CD4-positive, alpha-beta T cell (primary cell): ENCODE data around the gene POLG2. TPM values are rescaled to one million over a fixed set of nuclear protein-coding genes. Genes with fewer than 3 reads are reported as not detected.

Experiments
- ATAC-seq: fragments of 200-7000 bp; cut with Tn5 transposase; one replicate; pipeline ENCODE4 v1.10.0; 2022; ENCODE audit warnings: mild to moderate bottlenecking; ENCODE audit not compliant: poor library complexity
- CTCF ChIA-PET: fragments of 350-600 bp; sonication (Branson Sonifier 250); formaldehyde crosslinking; loops from one replicate; lab custom pipeline; 2021; ENCODE audit warnings: antibody characterized with exemption, inconsistent platforms; lab: Charles Lee
- POLR2A ChIA-PET: fragments of 350-600 bp; sonication (Branson Sonifier 250); formaldehyde crosslinking; loops from one replicate; lab custom pipeline; 2021; ENCODE audit warnings: antibody characterized with exemption, inconsistent platforms; lab: Charles Lee
- DNase-seq, 14 experiments: peaks; one replicate each; pipeline ENCODE4 v3.0.0-alpha.2; 2013 to 2020; ENCODE audit warnings: mixed read lengths in 2 of 14
- H3K27ac ChIP-seq, 2 donors: one replicate each; pipeline versions ENCODE4 v1.5.1 to v1.7.0; 2013; ENCODE audit warnings: low read length in 2 of 2, low read depth in 1 of 2, mild to moderate bottlenecking in 1 of 2
- H3K27me3 ChIP-seq, 2 experiments: 1 replicate in 1 of 2; 2 replicates in 1 of 2; pipeline versions ENCODE4 v1.6.1 to v1.7.0; 2013; ENCODE audit warnings: low read length in 2 of 2, control low read depth in 1 of 2, mild to moderate bottlenecking in 1 of 2, moderate library complexity in 1 of 2; ENCODE audit not compliant: insufficient read depth in 2 of 2, control insufficient read depth in 1 of 2
- H3K36me3 ChIP-seq: one replicate; pipeline ENCODE4 v1.6.1; 2013; ENCODE audit warnings: low read length, control low read depth; ENCODE audit not compliant: insufficient read depth
- H3K4me1 ChIP-seq: one replicate; pipeline ENCODE4 v1.6.1; 2013; ENCODE audit warnings: low read length, control low read depth; ENCODE audit not compliant: insufficient read depth
- H3K4me3 ChIP-seq: one replicate; pipeline ENCODE4 v1.5.1; 2013; ENCODE audit warnings: mild to moderate bottlenecking, low read length, moderate library complexity
- H3K9me3 ChIP-seq, 2 experiments: 1 replicate in 1 of 2; 2 replicates in 1 of 2; pipeline versions ENCODE4 v1.6.1 to v1.7.0; 2013; ENCODE audit warnings: low read length in 2 of 2, mild to moderate bottlenecking in 2 of 2, control low read depth in 1 of 2, moderate library complexity in 1 of 2; ENCODE audit not compliant: control insufficient read depth in 1 of 2, insufficient read depth in 1 of 2
- H3K27ac Mint-ChIP-seq: one replicate; pipeline ENCODE4 v1.8.0; 2020; ENCODE audit warnings: mixed read lengths
- H3K27me3 Mint-ChIP-seq: one replicate; pipeline ENCODE4 v1.8.0; 2021; ENCODE audit warnings: mixed read lengths
- H3K36me3 Mint-ChIP-seq: one replicate; pipeline ENCODE4 v1.8.0; 2021; ENCODE audit warnings: low read depth, mixed read lengths
- H3K4me1 Mint-ChIP-seq: one replicate; pipeline ENCODE4 v1.8.0; 2021; ENCODE audit warnings: low read depth, mixed read lengths
- H3K4me3 Mint-ChIP-seq: one replicate; pipeline ENCODE4 v1.8.0; 2020; ENCODE audit warnings: mild to moderate bottlenecking, mixed read lengths
- H3K9me3 Mint-ChIP-seq: one replicate; pipeline ENCODE4 v1.8.0; 2020; ENCODE audit warnings: mixed read lengths
- intact Hi-C, 2 experiments: fragments of 100-400 bp; cut with DNase I in 1 of 2; cut with micrococcal nuclease in 1 of 2; formaldehyde crosslinking; loops; one replicate each; pipeline versions ENCODE4 v1.15.1 to v1.9.0; 2023 to 2025; cut with DNase I, micrococcal nuclease
- total RNA-seq, 174 experiments: library from RNA in 2 of 174; stranded (reverse) in 2 of 174; gene quantifications; one replicate each; pipeline ENCODE4 v1.2.3 and lab custom pipeline; 2021 to 2026
- TF ChIP-seq, protein P1 (sequence below): fragments of 200-600 bp; IDR thresholded peaks from one replicate; pipeline ENCODE4 v1.8.0; 2022; ENCODE audit warnings: antibody characterized with exemption, mild to moderate bottlenecking

Gene POLG2
- total RNA-seq, 2 experiments from 2014 or later, result 32.8 to 34.1 TPM

DNA sequence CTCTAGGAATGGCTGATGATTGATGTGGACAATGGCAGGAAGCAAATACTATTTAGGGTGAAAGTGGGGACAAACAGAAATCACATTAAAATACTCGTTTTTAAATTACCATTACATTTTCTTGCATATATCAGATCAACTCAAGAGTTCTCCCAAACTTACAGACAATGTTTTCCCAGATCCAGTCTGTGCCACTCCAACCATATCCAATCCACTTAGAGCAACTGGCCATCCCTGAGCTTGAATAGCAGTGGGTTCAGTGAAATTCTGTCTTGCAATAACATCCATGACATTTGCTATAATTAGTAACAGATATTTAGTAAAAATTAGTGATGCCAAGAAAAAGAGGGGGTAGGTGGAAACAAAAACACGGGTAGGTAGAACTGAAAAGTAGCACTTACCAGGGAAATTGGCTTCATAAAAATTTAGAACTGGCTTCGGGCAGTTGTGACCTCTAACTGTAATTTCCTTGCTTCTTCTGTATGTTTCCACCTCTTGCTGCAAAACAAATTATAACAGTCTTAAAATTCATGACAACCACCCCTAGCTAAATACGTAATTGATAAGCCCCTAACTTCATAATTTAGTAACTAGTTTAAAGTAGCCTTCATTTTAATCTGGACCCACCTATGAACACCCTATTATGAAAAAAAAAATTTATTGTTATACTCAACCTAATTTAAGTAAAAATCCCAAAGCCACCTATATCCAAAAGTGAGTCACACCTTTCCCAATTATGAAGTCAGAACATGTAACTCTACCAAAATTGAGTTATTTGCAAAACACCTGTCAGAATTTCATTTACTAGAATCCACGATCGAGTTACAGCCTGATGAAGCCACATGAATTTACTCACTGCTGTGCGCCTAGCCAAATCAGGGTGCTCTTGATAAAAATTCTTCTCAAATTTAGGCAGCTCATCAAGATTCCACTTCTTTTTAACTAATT lies 7.2 kb upstream of the POLG2 start:
- Mint-ChIP-seq H3K9me3 (no peaks in the 10 kb centered on the region), H3K4me3 (peak overlapping the region; percentile 99), H3K4me1 (peaks cover 77% of the 10 kb centered on the region), H3K27me3 (no peaks in the 10 kb centered on the region), H3K36me3 (peaks cover 96% of the 10 kb centered on the region), H3K27ac (peak overlapping the region; percentile 99)
- Histone ChIP-seq H3K4me3 (peak overlapping the region; percentile 90), H3K36me3 (peaks cover 65% of the 10 kb centered on the region), H3K9me3 (no peaks in the 10 kb centered on the region), H3K27me3 (no peaks in the 10 kb centered on the region), H3K4me1 (peaks cover 37% of the 10 kb centered on the region), H3K27ac (peak overlapping the region; percentile 99 to 100)
- DNase-seq (peak in 1 of 14 experiments; percentile 25), ATAC-seq (no peak)
- POLR2A ChIA-PET, result interaction anchor here (0.6 to 7.4 kb wide), 15 partner anchors 10 to 806 kb away, joined by 3 to 453 read pairs (median 18); partner anchors contain the start of genes POLG2 and TEX2
- TF ChIP-seq, protein P1, sequence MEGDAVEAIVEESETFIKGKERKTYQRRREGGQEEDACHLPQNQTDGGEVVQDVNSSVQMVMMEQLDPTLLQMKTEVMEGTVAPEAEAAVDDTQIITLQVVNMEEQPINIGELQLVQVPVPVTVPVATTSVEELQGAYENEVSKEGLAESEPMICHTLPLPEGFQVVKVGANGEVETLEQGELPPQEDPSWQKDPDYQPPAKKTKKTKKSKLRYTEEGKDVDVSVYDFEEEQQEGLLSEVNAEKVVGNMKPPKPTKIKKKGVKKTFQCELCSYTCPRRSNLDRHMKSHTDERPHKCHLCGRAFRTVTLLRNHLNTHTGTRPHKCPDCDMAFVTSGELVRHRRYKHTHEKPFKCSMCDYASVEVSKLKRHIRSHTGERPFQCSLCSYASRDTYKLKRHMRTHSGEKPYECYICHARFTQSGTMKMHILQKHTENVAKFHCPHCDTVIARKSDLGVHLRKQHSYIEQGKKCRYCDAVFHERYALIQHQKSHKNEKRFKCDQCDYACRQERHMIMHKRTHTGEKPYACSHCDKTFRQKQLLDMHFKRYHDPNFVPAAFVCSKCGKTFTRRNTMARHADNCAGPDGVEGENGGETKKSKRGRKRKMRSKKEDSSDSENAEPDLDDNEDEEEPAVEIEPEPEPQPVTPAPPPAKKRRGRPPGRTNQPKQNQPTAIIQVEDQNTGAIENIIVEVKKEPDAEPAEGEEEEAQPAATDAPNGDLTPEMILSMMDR, result no peak
- intact Hi-C loops, result loop anchor here (10.0 kb wide), 2 partner anchors 359 to 479 kb away; partner anchors contain the start of gene ICAM2 (in 1 of the 2)
- CTCF ChIA-PET, result interaction anchor here (1.0 to 4.0 kb wide), 2 partner anchors 13 to 84 kb away, joined by 3 to 33 read pairs; no protein-coding TSS in a partner anchor

DNA sequence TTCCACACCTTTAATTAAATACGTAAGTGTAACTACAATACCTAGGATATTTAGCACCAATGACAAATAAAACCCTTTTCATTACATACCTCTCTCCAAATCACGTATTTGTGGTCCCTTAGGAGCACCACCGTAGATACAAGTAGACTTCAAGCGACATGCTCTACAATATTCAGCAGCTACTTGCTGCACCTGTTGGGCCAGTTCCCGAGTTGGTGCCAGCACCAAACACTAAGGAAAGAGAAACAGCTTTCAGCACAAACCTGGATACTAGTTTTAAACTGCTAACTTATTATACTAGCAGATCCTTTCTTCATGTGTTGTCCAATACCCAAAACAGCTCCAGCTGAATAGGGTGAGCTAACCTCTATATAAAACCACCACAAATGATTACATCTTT lies 6.5 kb upstream of the POLG2 start:
- Mint-ChIP-seq H3K27ac (peak overlapping the region; percentile 99), H3K4me1 (peaks cover 77% of the 10 kb centered on the region), H3K4me3 (peak overlapping the region; percentile 99), H3K27me3 (no peaks in the 10 kb centered on the region), H3K9me3 (no peaks in the 10 kb centered on the region), H3K36me3 (peaks cover 98% of the 10 kb centered on the region)
- TF ChIP-seq, protein P1, result no peak
- ChIA-PET CTCF (interaction anchor here (1.0 kb wide), 1 partner anchor 83 kb away, joined by 3 read pairs; no protein-coding TSS in a partner anchor), POLR2A (interaction anchor here (0.6 to 7.4 kb wide), 7 partner anchors 9 to 451 kb away, joined by 3 to 453 read pairs (median 3); partner anchors contain the start of gene POLG2)
- peak in 2 of 14 experiments; percentile 24 to 29 for DNase-seq
- H3K27me3 ChIP-seq, result no peaks in the 10 kb centered on the region
- no peak overlapping the region for H3K4me3 ChIP-seq
- no peaks in the 10 kb centered on the region for H3K9me3 ChIP-seq
- H3K36me3 ChIP-seq, result peaks cover 69% of the 10 kb centered on the region
- H3K4me1 ChIP-seq, result peaks cover 33% of the 10 kb centered on the region
- intact Hi-C loops, result loop anchor here (10.0 kb wide), 2 partner anchors 359 to 479 kb away; partner anchors contain the start of gene ICAM2 (in 1 of the 2)
- H3K27ac ChIP-seq, result no peak overlapping the region
- no peak for ATAC-seq

DNA sequence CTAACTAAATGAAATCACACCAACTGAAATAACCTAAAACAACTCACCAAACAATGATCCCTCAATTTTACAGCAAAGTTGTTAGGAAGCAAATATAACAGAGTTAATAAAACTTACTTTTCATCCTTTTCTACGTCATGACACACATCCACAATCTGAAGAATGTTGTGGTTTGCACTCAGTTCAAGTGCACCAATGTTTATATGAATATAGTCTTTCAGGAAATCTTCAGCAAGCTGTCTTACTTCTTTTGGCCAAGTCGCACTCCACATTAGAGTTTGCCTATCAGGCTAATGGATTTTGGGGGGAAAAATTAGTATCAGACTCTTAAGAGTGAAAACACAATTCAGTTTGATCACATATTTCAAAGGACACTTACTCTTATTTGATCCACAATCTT lies 6.0 kb upstream of the POLG2 start:
- no peak overlapping the region for H3K27ac ChIP-seq
- peak overlapping the region; percentile 99 for H3K27ac Mint-ChIP-seq

More for the DNA sequence above, 6.0 kb upstream of the POLG2 start:
- CTCF ChIA-PET, result no interaction called here
- Histone ChIP-seq H3K27me3 (no peaks in the 10 kb centered on the region), H3K9me3 (no peaks in the 10 kb centered on the region), H3K36me3 (peaks cover 74% of the 10 kb centered on the region), H3K4me1 (peaks cover 30% of the 10 kb centered on the region), H3K4me3 (no peak overlapping the region)
- peak in 1 of 14 experiments; percentile 9 for DNase-seq
- H3K4me1 Mint-ChIP-seq, result peaks cover 79% of the 10 kb centered on the region
- ATAC-seq, result no peak
- POLR2A ChIA-PET, result interaction anchor here (0.6 to 7.4 kb wide), 8 partner anchors 8 to 206 kb away, joined by 3 to 453 read pairs (median 4); partner anchors contain the start of gene POLG2
- TF ChIP-seq, protein P1, result no peak
- peaks cover 100% of the 10 kb centered on the region for H3K36me3 Mint-ChIP-seq
- H3K27me3 Mint-ChIP-seq, result no peaks in the 10 kb centered on the region
- intact Hi-C loops, result loop anchor here (10.0 kb wide), 2 partner anchors 358 to 478 kb away; partner anchors contain the start of gene ICAM2 (in 1 of the 2)
- no peaks in the 10 kb centered on the region for H3K9me3 Mint-ChIP-seq
- peak overlapping the region; percentile 99 for H3K4me3 Mint-ChIP-seq
